CD4-positive, CD25-positive, alpha-beta regulatory T cell (primary cell): ENCODE data around the gene BRINP3. TPM values are rescaled to one million over a fixed set of nuclear protein-coding genes. Genes with fewer than 3 reads are reported as not detected.

ENCODE experiments used
- ATAC-seq, 2 donors: fragments of 150-1000 bp; cut with Tn5 transposase; one replicate each; pipeline ENCODE4 v1.10.0; 2021; ENCODE audit warnings: low read depth in 2 of 2, moderate number of reproducible peaks in 2 of 2, moderate library complexity in 1 of 2
- DNase-seq, 3 donors: peaks; one replicate each; pipeline versions ENCODE4 v3.0.0 to v3.0.0-alpha.2; 2012 to 2022; ENCODE audit warnings: mixed read lengths in 1 of 3
- H3K27ac ChIP-seq: one replicate; pipeline ENCODE4 v1.7.0; 2013; ENCODE audit warnings: mild to moderate bottlenecking, low read length; ENCODE audit not compliant: insufficient read depth, poor library complexity, severe bottlenecking
- H3K27me3 ChIP-seq: one replicate; pipeline ENCODE4 v1.7.0; 2013; ENCODE audit warnings: low read length; ENCODE audit not compliant: control insufficient read depth, insufficient read depth
- H3K36me3 ChIP-seq: one replicate; pipeline ENCODE4 v1.7.0; 2013; ENCODE audit warnings: mild to moderate bottlenecking, low read length, moderate library complexity; ENCODE audit not compliant: control insufficient read depth, insufficient read depth
- H3K4me1 ChIP-seq: 2 replicates; pipeline ENCODE4 v1.7.0; 2013; ENCODE audit warnings: mild to moderate bottlenecking, low read length; ENCODE audit not compliant: insufficient read depth, control insufficient read depth, poor library complexity, severe bottlenecking
- H3K4me3 ChIP-seq: one replicate; pipeline ENCODE4 v1.7.0; 2013; ENCODE audit warnings: low read depth, mild to moderate bottlenecking, low read length, moderate library complexity
- H3K9me3 ChIP-seq, 2 experiments: 1 replicate in 1 of 2; 2 replicates in 1 of 2; pipeline ENCODE4 v1.7.0; 2013; ENCODE audit warnings: low read length in 2 of 2, mild to moderate bottlenecking in 1 of 2, moderate library complexity in 1 of 2; ENCODE audit not compliant: control insufficient read depth in 2 of 2
- H3K27ac Mint-ChIP-seq, 3 donors: one replicate each; pipeline ENCODE4 v1.8.0; 2020 to 2022; ENCODE audit warnings: mild to moderate bottlenecking in 3 of 3, mixed read lengths in 3 of 3, moderate library complexity in 2 of 3
- H3K27me3 Mint-ChIP-seq: one replicate; pipeline ENCODE4 v1.8.0; 2022; ENCODE audit warnings: mild to moderate bottlenecking, mixed read lengths
- H3K36me3 Mint-ChIP-seq: one replicate; pipeline ENCODE4 v1.8.0; 2020; ENCODE audit warnings: mixed read lengths
- H3K4me1 Mint-ChIP-seq, 4 donors: one replicate each; pipeline ENCODE4 v1.8.0; 2020 to 2022; ENCODE audit warnings: mixed read lengths in 4 of 4, mild to moderate bottlenecking in 1 of 4
- H3K4me3 Mint-ChIP-seq, 4 donors: one replicate each; pipeline ENCODE4 v1.8.0; 2020 to 2022; ENCODE audit warnings: mild to moderate bottlenecking in 4 of 4, mixed read lengths in 4 of 4, moderate library complexity in 3 of 4
- H3K9me3 Mint-ChIP-seq, 7 donors: one replicate each; pipeline ENCODE4 v1.8.0; 2020 to 2022; ENCODE audit warnings: mixed read lengths in 7 of 7, mild to moderate bottlenecking in 3 of 7, moderate library complexity in 2 of 7
- polyA plus RNA-seq, 4 donors: library from polyadenylated mRNA; unstranded; fragments of 300-500 nt; fragmentation: Illumina TruSeq; gene quantifications; one replicate each; pipeline ENCODE4 v1.2.3, GENCODE V29; 2021
- total RNA-seq: library from RNA; stranded (reverse); gene quantifications from one replicate; pipeline ENCODE4 v1.2.3, GENCODE V29; 2022

BRINP3 gene
- total and polyA plus RNA-seq, 5 donors from 2014 or later = not detected

DNA sequence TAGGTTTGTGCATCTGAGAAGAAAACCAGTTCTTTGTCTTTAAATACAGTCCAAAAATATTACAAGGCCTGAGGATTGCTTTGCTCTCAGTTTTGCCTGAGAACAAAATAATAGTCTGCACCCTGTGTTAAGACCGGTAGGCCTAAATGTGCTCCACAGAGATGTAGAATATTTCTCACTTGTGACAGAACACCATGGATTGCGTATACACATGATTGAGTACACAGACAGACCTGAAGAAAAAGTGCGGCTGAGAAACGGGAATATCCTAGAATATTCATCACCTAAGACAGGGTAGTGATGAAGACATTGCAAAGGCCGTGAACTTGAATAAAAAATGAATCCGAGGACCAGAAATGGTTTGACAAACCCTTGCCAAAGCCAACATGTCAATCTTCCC is 155.4 kb downstream of the BRINP3 start:
- H3K9me3 ChIP-seq = peaks cover 0 to 3% of the 10 kb centered on the region in 2 experiments
- Mint-ChIP-seq H3K4me3 (no peak overlapping the region), H3K9me3 (peaks cover 0 to 13% (median 3%) of the 10 kb centered on the region in 7 donors), H3K36me3 (no peaks in the 10 kb centered on the region), H3K27me3 (no peaks in the 10 kb centered on the region), H3K27ac (no peak overlapping the region), H3K4me1 (peaks cover 0 to 4% (median 0%) of the 10 kb centered on the region in 4 donors)
- H3K4me3 ChIP-seq = no peak overlapping the region
- ATAC-seq = no peak
- no peaks in the 10 kb centered on the region for H3K36me3 ChIP-seq
- no peak overlapping the region for H3K27ac ChIP-seq
- no peak for DNase-seq
- H3K27me3 ChIP-seq = no peaks in the 10 kb centered on the region
- H3K4me1 ChIP-seq = no peaks in the 10 kb centered on the region

DNA sequence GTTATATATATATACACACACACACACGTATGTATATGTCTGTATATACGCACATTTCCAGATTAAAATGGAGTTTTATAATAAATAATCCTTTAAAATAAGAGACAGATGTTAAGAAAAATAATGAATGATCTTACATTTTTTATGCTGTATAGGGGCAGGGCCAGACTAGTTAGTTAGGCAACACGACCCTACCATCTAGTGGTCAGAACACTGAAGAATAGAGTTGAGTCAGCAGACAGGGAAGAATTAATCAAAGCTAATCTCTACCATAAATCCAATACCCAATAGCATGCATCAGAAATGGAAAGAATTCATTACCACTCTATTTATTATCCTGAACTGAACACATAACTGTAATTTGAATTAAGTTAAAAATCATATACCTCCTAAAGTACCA is 156.7 kb downstream of the BRINP3 start:
- no peak for DNase-seq
- H3K4me1 ChIP-seq = no peaks in the 10 kb centered on the region
- Mint-ChIP-seq H3K27me3 (no peaks in the 10 kb centered on the region), H3K4me1 (peaks cover 0 to 4% (median 0%) of the 10 kb centered on the region in 4 donors), H3K4me3 (no peak overlapping the region), H3K9me3 (peaks cover 0 to 5% (median 3%) of the 10 kb centered on the region in 7 donors), H3K27ac (no peak overlapping the region), H3K36me3 (no peaks in the 10 kb centered on the region)
- ATAC-seq = no peak
- no peak overlapping the region for H3K4me3 ChIP-seq
- peaks cover 0 to 3% of the 10 kb centered on the region in 2 experiments for H3K9me3 ChIP-seq
- H3K27ac ChIP-seq = no peak overlapping the region
- no peaks in the 10 kb centered on the region for H3K36me3 ChIP-seq
- no peaks in the 10 kb centered on the region for H3K27me3 ChIP-seq

GRCh38 chr1:190312763-190313162 is 164.9 kb downstream of the BRINP3 start:
- ATAC-seq (no peak), DNase-seq (no peak)
- Mint-ChIP-seq H3K36me3 (no peaks in the 10 kb centered on the region), H3K4me3 (no peak overlapping the region), H3K9me3 (peaks cover 0 to 14% (median 2%) of the 10 kb centered on the region in 7 donors), H3K27me3 (no peaks in the 10 kb centered on the region), H3K4me1 (no peaks in the 10 kb centered on the region), H3K27ac (no peak overlapping the region)
- no peak overlapping the region for H3K27ac ChIP-seq
- no peaks in the 10 kb centered on the region for H3K27me3 ChIP-seq
- H3K4me3 ChIP-seq = no peak overlapping the region
- no peaks in the 10 kb centered on the region for H3K36me3 ChIP-seq
- H3K9me3 ChIP-seq = no peaks in the 10 kb centered on the region
- H3K4me1 ChIP-seq = no peaks in the 10 kb centered on the region

GRCh38 chr1:190303501-190303900 is 174.2 kb downstream of the BRINP3 start:
- no peak for DNase-seq
- H3K36me3 Mint-ChIP-seq = no peaks in the 10 kb centered on the region
- H3K27ac Mint-ChIP-seq = no peak overlapping the region
- H3K9me3 ChIP-seq = no peaks in the 10 kb centered on the region
- no peaks in the 10 kb centered on the region for H3K4me1 Mint-ChIP-seq
- H3K27me3 Mint-ChIP-seq = no peaks in the 10 kb centered on the region
- H3K9me3 Mint-ChIP-seq = peaks cover 2 to 22% (median 7%) of the 10 kb centered on the region in 7 donors
- H3K4me3 Mint-ChIP-seq = no peak overlapping the region
- ATAC-seq = no peak
- no peaks in the 10 kb centered on the region for H3K27me3 ChIP-seq
- H3K36me3 ChIP-seq = no peaks in the 10 kb centered on the region
- no peaks in the 10 kb centered on the region for H3K4me1 ChIP-seq
- H3K4me3 ChIP-seq = no peak overlapping the region
- no peak overlapping the region for H3K27ac ChIP-seq

GRCh38 chr1:190296453-190296852 is 181.2 kb downstream of the BRINP3 start:
- DNase-seq (no peak), ATAC-seq (no peak)
- no peaks in the 10 kb centered on the region for H3K4me1 Mint-ChIP-seq
- no peaks in the 10 kb centered on the region for H3K36me3 Mint-ChIP-seq
- no peaks in the 10 kb centered on the region for H3K4me1 ChIP-seq
- no peaks in the 10 kb centered on the region for H3K9me3 ChIP-seq
- H3K27me3 ChIP-seq = no peaks in the 10 kb centered on the region
- H3K9me3 Mint-ChIP-seq = peaks cover 0 to 12% (median 6%) of the 10 kb centered on the region in 7 donors
- no peak overlapping the region for H3K4me3 ChIP-seq
- no peak overlapping the region for H3K27ac Mint-ChIP-seq
- no peaks in the 10 kb centered on the region for H3K36me3 ChIP-seq
- H3K27me3 Mint-ChIP-seq = no peaks in the 10 kb centered on the region
- H3K4me3 Mint-ChIP-seq = no peak overlapping the region
- no peak overlapping the region for H3K27ac ChIP-seq

DNA sequence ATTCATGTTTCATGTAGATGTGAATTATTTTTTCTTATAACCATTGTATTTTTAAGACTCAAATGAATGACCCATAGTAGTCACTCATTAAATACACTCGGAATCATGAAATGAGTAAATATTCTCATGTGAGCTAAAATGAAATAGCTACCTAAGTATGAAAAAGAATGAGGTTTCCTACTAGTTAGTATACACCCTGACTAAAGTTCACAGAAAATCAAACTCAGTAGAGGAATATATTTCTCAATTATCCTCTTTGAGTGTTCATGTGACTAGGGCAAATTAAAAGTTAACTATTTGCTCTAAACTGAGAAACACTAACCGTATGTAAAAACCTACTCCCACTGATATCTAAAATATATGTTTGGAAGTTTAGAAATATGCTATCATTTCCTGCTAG is 187.8 kb downstream of the BRINP3 start:
- H3K4me1 ChIP-seq = no peaks in the 10 kb centered on the region
- no peaks in the 10 kb centered on the region for H3K36me3 ChIP-seq
- DNase-seq = no peak
- H3K27me3 Mint-ChIP-seq = no peaks in the 10 kb centered on the region
- H3K27ac ChIP-seq = no peak overlapping the region
- H3K4me3 Mint-ChIP-seq = no peak overlapping the region
- no peaks in the 10 kb centered on the region for H3K27me3 ChIP-seq
- no peak overlapping the region for H3K27ac Mint-ChIP-seq
- ATAC-seq = no peak
- no peaks in the 10 kb centered on the region for H3K4me1 Mint-ChIP-seq
- H3K36me3 Mint-ChIP-seq = no peaks in the 10 kb centered on the region
- no peak overlapping the region for H3K4me3 ChIP-seq
- H3K9me3 Mint-ChIP-seq = peaks cover 0 to 17% (median 7%) of the 10 kb centered on the region in 7 donors
- no peaks in the 10 kb centered on the region for H3K9me3 ChIP-seq

GRCh38 chr1:190286111-190286510 is 191.6 kb downstream of the BRINP3 start:
- Mint-ChIP-seq H3K27ac (no peak overlapping the region), H3K9me3 (peaks cover 0 to 8% (median 4%) of the 10 kb centered on the region in 7 donors), H3K27me3 (no peaks in the 10 kb centered on the region), H3K4me3 (no peak overlapping the region), H3K36me3 (no peaks in the 10 kb centered on the region), H3K4me1 (no peaks in the 10 kb centered on the region)
- DNase-seq (no peak), ATAC-seq (no peak)
- H3K27me3 ChIP-seq = no peaks in the 10 kb centered on the region
- H3K36me3 ChIP-seq = no peaks in the 10 kb centered on the region
- no peaks in the 10 kb centered on the region for H3K9me3 ChIP-seq
- no peaks in the 10 kb centered on the region for H3K4me1 ChIP-seq
- no peak overlapping the region for H3K4me3 ChIP-seq
- no peak overlapping the region for H3K27ac ChIP-seq

GRCh38 chr1:190277107-190277506 is 200.6 kb downstream of the BRINP3 start:
- Histone ChIP-seq H3K27me3 (no peaks in the 10 kb centered on the region), H3K4me3 (no peak overlapping the region), H3K27ac (no peak overlapping the region), H3K36me3 (no peaks in the 10 kb centered on the region), H3K4me1 (no peaks in the 10 kb centered on the region), H3K9me3 (peaks cover 0 to 6% of the 10 kb centered on the region in 2 experiments)
- ATAC-seq (no peak), DNase-seq (no peak)
- H3K36me3 Mint-ChIP-seq = no peaks in the 10 kb centered on the region
- peaks cover 0 to 18% (median 3%) of the 10 kb centered on the region in 7 donors for H3K9me3 Mint-ChIP-seq
- no peaks in the 10 kb centered on the region for H3K4me1 Mint-ChIP-seq
- H3K4me3 Mint-ChIP-seq = no peak overlapping the region
- no peaks in the 10 kb centered on the region for H3K27me3 Mint-ChIP-seq
- no peak overlapping the region for H3K27ac Mint-ChIP-seq
